NCI-H345 (cell line): ENCODE results near the gene PEX26.
"Not testable (repeated sequence)": the region's sequence is repeated elsewhere in the genome, so short reads cannot be mapped to it uniquely, and the experiment has no call there.

Source experiments
- DNase-seq: peaks from one replicate; lab custom pipeline; 2025; lab: John Stamatoyannopoulos, UW

The PEX26 gene

DNA sequence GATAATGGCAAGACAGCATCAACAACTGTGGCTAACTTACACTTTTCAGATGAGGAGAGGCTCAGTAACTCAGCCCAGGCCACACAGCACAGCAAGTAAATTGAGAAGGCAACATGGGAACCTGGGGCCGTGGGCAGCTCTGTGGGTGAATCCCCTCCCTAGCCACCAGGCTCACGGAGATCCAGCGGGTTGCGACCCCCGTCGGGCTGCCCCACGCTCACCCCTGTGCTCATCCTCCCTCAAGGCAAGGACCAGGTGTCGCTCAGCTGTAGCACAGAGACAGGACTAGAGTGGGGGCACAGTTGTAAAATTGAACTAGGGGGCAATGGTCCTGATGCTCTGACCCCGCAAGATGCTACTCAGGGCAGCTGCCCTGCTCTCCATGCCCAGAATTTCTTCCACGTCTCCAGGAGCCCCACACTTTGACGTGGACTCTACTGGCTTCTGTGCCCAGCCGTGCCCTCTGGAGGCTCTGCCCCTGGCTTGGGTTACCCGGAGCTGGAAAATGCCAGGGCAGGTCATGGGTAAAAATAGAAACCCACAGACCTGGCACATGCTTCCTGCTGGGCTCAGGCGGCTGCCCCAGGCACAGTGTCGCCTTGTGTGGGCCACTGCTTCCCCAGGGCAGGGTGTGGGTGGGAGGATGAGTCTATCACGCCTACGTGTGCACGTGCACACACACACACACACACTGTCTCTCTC, 41.8 kb downstream of the PEX26 start:
- DNase-seq: no peak

DNA sequence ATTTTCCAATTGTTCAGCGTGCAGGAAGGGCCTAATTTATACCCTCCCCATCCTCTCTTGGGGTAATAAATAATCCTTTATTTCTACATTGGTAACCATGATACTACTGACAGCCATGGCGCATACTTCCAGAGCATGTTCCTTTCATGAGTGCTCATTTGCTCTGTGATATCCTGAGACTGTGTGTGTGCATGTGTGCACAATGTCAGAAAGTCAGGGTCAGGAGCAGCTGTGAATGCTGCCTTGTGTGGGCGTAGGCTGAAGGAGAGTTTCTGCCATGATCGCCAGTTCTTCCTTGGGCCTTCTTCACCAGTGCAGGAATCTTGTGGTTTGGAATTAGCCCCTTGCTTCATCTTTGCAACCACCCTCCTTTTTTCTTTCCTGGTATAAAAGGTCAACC, 43.1 kb downstream of the PEX26 start:
- no peak for DNase-seq

DNA sequence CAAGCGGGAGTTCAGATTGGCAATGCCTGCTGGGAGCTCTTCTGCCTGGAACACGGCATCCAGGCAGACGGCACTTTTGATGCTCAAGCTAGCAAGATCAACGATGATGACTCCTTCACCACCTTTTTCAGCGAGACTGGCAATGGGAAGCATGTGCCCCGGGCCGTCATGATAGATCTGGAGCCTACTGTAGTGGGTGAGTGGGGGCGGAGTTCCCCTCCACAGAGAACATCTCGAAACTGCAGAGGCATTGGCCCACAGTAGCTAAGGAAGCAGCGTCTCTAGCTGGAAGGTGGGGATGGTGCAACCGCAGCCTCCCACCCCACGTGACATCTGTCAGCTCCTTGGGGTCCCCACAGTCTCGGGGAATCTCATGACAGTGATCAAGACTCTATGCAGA, 43.7 kb downstream of the PEX26 start:
- DNase-seq: no peak

DNA sequence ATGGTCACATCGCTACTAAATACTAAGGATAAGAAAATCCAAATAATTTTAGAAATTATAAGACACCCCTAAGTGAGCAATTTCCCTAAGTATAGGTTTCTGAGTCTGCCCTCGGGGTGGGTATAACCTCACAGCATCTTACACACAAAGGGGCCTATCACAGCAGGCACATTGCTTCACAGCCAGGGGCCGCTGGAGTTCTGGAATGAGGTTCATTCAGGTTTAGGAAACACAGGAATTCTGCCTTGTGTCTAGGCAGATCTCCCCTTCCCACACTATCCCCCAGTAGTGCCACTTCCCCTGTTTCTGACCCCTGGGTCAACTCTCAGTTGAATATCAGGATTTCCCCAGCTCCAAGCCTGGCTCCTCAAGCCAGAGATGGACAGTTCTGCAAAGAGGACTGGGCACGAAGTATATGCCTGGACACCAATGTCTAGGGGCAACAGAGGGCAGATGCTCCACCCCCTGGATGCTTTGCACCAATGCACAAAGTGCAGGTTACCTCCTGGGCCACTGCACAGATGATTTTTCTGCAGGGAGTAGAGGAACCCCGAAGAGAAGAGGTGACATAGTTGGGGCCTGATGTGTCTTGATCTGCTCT, 44.3 kb downstream of the PEX26 start:
- no peak for DNase-seq

DNA sequence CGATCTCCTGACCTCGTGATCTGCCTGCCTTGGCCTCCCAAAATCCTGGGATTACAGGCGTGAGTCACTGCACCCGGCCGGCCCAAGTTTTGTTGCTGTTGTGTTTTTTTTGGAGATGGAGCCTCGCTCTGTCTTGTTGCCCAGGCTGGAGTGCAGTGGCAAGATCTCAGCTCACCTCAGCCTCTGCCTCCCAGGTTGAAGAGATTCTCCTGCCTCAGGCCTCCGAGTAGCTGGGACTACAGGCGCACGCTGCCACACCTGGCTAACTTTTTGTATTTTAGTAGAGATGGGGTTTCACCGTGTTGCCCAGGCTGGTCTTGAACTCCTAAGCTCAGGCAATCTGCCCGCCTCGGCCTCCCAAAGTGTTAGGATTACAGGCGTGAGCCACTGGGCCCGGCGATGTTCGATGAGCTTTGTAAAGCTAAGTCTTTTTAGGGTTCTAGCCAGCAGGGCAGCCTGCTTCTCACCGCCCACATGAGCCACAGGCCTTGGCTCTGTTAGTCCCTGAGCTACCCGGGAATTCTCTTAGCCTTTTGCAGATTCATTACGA, 45.8 kb downstream of the PEX26 start:
- DNase-seq: not testable (repeated sequence)

DNA sequence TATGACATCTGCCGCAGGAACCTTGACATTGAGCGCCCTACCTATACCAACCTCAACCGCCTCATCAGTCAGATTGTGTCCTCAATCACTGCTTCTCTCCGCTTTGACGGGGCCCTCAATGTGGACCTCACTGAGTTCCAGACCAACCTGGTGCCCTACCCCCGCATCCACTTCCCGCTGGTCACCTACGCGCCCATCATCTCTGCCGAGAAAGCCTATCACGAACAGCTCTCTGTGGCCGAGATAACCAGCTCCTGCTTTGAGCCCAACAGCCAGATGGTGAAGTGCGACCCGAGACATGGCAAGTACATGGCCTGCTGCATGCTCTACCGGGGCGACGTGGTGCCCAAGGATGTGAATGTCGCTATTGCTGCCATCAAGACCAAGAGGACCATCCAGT, 48.8 kb downstream of the PEX26 start:
- no peak for DNase-seq

DNA sequence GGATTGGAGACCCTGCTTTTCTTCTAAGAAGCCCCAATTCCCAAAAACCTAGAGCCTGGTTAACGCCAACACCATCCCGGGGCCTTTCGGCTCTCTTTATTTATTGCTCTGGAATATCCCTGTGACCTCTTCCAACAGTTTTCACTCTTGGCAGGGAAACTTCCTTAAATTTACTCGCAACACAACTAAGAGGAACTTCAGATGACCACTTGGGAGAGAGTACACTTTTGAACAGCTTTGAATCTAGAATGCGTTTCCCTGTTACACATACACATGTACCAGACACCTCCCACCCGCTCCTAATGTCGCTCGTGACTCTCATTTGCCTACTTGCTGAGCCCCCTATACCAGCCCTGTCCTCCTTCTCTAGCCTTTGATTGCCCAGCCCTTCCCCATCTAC, 52.2 kb downstream of the PEX26 start:
- DNase-seq: no peak

DNA sequence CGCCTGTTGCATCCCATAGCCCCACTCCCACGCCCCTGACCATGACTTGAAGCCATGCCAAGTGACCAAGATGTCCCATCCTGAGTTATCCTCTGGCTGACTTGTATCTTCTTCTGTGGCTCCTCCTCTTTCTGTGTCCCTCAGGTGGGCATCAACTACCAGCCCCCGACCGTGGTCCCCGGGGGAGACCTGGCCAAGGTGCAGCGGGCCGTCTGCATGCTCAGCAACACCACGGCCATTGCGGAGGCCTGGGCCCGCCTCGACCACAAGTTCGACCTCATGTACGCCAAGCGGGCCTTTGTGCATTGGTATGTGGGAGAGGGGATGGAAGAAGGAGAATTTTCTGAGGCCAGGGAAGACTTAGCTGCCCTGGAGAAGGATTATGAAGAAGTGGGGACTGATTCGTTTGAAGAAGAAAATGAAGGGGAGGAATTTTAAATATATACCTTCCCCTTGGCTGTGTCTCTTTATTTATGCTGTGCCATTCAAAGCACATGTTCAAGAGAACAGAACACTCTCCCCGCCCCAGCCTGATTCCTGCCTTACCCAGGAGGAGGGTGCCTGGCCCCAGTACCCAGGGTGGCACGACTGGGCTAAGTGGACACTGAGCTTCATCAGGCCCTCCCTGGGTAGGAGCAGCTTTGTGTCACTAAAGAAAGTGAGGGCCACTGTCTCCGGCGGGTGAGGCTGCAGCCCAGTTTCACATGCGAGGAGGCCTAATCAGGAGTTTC, 53.1 kb downstream of the PEX26 start:
- no peak for DNase-seq

DNA sequence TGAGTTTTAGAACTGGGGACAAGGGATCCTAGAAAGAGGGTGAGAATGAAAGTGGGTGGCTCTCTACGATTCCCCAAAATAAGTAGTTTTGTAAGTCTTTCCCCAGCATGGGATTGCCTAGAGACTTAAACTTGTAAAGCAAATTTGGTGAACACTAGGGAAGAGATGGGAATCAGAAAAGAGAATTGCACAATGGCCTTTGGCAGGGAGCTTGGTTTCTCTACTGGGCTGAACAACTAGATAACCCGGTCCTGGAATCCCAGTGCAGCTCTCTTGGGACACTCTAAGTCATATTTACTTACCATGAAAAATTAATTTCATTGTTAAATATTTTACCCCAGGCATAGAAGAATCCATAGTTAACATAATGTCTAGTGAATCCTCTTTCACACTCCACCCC, 55.7 kb downstream of the PEX26 start:
- no peak for DNase-seq

DNA sequence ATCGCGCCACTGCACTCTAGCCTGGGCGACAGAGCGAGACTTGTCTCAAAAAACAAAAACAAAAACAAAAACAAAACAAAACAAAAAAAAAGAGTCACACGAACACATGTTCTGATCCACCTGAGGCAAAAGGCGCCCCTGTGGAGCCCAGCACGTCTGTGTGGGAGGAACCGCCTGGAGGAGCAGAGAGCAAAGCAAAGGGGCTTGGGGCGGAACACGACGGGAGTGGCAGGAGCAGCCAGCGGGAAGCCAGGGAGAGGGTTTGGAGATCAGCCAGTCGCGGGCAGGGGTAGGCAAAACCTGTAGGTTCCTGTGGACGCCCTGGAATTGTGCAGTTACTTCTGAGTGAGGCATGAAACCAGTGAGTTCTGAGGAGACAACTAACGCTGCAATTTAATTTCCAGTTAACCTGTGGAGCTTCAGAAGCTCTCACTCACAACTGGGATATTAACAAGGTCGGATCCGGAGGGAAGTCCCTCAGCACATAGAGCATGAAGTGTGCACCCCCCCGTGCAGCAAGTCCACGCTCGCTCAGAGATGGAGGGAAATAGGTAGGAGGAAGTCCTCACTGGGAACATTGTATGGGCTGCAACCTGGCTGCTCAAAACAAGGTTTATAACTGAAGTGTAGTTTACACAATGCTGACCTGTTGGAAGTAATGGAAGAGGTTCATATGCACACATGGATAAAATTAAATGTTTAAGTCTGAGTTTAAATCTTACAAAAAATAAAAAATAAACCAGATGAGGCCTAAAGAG, 59.0 kb downstream of the PEX26 start:
- DNase-seq: peak; percentile 23

DNA sequence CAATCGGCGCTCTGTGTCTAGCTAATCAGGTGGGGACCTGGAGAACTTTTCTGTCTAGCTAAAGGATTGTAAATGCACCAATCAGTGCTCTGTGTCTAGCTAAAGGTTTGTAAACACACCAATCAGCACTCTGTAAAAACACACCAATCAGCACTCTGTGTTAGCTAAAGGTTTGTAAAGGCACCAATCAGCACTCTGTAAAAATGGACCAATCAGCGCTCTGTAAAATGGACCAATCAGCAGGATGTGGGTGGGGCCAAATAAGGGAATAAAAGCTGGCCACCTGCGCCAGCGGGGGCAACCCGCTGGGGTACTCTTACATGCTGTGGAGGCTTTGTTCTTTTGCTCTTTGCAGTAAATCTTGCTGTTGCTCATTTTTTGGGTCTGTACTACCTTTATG, 63.2 kb downstream of the PEX26 start:
- not testable (repeated sequence) for DNase-seq

DNA sequence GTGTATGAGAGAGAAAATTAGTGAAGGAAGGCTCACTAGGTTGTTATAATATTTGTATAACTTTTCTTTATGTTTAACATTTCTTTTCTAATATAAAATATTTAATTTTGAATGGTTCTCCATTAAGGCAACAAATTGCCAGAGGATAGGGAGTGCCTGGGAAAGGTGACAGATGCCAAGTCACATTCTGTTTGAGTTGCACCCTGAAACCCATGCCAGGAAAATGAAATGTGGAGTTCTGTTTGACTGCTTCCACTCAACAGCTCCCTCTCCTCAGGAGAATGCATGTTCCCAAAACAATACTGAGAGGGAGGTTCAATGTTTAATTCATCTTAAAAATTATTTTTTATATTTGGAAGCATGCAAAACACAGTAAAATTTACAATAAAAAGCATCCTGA, 66.3 kb downstream of the PEX26 start:
- DNase-seq: no peak

DNA sequence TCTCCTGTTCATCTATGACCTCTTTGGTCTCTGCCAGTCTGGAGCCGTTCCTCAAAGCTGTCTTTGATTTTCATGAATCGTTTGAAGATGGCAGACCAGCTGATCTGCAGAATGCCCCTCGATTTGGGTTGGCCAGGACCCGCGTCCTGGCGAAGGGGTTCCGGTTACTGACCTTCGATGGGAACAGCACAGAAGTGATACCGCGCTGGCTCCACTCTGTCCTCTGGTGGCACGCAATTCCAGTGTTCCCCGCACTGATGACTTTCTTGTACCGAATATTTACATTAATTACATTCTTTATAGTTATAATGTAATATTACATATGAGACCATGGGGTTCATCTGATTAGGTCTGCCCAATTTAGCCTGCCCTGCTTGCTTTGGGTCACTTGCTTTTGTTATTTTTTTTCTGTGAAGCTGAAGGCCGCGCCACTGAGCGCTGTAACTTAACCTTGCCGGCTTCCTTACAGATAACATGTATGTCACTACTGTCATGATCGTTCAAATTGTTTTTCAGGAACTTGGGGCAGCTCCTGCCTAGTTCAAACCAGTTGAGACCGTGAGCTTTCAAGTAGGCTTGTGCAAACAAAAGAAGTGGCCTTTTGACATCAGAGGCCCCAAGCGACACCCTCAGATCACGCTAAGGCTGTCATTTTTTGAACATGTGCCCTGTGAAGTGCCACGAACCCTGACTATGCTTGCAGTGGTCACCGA, 68.0 kb downstream of the PEX26 start:
- no peak for DNase-seq

DNA sequence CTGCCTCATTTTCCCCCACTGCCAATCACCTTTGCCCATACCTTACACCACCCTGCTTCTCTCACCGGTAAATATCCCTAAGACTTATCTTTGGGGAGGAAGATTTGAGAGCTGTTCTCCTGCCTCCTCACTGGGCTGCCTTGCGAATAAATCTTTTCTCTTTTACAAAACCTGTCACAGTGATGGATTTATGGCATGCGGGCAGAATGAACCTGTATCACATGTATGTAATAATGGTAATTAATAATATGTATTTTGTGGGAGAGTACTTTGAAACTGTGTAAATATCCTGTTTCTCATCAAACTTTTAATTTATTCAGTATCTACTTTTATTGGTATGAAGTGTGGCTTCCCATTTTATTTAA, 68.6 kb downstream of the PEX26 start:
- no peak for DNase-seq

DNA sequence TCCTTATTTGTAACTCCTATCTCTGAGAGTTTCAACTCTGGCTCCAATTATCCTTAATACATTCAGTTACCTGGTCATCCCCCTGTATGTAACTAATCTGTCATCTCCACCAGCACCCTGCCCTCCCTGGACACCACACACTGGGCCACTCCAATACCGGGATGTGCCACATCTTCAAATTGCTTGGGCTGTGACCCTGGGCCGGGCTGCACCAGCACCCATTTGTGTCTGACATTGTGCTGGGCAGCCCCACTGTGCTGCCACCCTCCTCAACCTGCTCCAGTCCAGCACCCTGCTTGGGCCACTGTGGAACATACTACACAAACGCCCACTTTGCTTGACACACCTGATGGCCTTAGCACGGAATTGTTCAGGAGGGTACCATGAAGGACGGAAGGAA, 70.0 kb downstream of the PEX26 start:
- DNase-seq: no peak

DNA sequence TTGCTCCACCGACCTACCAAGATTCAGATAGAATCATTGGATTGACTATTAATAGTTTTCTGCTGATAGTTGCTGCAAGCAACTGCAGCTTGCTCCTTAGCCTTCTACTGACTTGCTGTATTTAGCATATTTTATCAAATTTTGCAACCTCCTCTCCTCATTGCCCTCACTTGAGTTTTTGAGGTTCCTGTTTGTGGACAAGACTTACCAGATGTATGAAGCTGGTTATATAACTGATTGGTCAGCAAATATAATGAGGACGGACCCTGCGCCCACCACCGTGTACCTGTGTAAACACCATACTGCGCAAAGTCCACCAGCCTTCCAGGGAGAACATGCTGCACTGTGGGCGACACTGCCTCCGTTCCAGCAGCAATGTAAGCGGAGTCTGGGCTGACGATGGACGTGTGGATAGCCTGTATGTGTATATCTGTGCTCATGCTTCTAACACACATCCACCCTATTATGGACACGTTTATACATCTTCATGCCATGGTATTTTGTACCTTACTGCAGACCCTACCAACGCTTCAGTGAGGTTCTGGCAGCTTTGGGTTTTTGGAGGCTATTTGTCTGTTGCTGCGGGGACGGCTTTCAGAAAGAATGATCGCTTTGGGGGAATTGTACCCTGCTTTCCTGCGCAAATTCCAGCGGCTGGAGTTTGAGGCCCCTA, 70.6 kb downstream of the PEX26 start:
- DNase-seq: no peak

DNA sequence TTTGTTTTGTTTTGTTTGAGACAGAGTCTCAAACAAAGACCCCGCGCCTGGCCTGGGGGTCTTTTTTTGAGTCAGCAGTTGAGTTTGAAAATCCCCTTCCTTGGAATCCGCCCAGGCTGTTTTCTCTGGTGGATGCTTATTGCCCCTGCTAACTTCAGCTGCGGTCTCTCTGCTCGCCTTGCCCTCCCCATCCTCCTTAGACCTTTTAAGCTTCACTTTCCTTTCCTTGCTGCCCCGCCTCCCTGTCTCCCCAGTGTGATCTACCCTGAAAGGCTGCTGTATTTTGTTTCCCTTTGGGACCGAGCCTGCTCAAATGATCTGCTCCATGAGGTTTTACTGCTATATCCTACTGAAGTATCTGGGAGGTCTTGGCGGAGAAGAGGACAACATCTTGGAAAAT, 74.7 kb downstream of the PEX26 start:
- DNase-seq: no peak

DNA sequence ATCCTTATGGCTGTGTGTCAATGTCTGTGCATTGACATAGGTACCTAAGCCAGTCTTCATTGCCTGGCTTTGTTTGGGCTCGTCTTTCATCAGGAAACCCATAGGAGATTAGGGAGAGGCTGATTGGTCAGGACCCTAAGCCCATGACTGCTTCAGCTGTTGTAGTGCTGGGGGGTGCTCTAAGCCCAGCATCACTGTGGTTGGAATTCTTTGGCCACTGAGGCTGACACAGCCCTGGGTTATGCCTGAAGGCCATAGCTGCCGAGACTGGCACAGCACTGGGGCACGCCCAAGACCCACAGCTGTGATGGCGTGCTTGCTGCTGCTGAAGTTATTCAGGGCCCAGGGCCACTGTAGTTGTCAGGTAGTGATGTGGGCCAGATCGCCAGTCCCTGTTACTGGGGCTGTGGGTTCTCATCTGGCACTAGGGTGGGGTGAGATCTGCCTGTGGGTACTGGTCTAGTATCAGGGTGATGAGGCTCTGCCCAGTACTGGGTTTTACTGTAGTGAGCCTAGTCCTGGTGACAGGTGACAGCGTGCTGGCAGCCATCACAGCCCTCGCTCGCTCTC, 77.1 kb downstream of the PEX26 start:
- DNase-seq: no peak
